ENCODE measurements around the gene ZSWIM5.

Gene ZSWIM5

DNA sequence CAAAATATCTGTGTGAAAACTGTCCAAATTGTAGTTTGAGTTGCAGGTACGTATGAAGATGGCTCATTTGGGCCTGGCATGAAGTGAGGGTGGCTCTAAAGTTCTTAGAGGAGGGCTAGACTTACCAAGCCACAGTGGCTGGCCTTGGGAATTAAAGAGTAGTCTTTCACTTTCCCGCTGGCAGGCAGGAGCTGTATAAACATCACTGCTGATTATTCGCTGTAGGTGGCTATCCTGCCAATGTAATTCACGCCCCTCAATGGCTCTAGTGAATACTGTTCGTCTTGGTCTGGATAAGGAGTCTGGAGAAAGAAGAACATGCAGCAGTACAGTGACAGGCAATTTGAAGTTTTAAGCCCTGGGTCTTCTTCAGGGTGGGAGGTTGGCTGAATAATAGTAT lies 163.3 kb downstream of the ZSWIM5 start:
- Mint-ChIP-seq H3K27ac (no peak overlapping the region), H3K9me3 (no peaks in the 10 kb centered on the region), H3K27me3 (no peaks in the 10 kb centered on the region), H3K4me1 (peaks cover 5% of the 10 kb centered on the region), H3K4me3 (no peak overlapping the region)
- DNase-seq (no peak), ATAC-seq (no peak)

DNA sequence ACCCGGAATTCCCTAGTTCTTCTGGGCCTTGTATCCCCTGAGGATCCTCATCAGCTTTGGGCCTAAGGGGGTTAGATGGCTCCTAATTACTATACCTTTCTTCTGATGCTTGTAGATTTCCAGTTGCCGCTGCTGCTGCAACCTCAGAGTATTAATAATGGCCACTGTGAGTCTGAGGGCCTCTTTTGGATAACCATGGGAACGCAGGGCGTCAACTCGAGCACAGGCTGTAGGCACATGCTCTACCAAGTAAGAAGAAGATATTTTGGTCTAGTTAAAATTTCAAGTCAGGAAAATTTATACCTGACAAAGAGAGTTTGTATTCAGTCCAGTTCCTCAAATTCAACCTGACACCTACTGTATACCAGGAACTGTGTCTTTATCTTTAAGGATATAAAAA lies 166.1 kb downstream of the ZSWIM5 start:
- DNase-seq (no peak), ATAC-seq (no peak)
- Mint-ChIP-seq H3K27me3 (no peaks in the 10 kb centered on the region), H3K4me3 (no peak overlapping the region), H3K9me3 (no peaks in the 10 kb centered on the region), H3K4me1 (peaks cover 15% of the 10 kb centered on the region), H3K27ac (no peak overlapping the region)

DNA sequence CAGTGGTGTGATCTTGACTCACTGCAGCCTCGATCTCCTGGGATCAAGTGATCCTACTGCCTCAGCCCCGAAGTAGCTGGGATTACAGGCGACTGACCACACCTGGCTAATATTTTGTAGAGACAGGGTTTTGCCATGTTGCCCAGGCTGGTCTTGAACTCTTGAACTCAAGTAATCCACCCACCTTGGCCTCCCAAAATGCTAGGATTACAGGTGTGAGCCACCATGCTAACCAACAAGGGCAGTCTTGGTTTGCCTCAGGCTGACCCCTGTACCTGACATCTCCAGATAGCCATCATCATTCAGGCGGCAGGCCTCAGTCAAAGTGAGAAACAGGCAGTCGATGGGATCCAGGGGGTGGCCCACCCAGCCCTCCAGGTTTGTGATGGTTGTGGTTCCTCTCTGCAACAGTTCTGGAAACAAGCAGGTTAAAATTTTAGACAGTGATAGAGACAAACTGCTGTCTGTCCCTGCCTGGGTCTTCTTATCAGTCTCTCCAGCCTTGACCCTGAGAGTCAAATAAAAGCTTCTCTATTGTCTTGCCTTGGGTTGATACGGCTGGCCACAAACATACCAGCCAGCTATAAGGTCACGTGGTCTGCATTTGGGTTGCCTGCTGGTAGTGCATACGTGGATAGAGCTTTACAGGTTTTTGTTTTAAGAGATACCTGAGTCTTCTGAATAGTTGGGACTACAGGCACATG lies 167.6 kb downstream of the ZSWIM5 start:
- peaks cover 21% of the 10 kb centered on the region for H3K4me1 Mint-ChIP-seq
- no peak for DNase-seq
- ATAC-seq: no peak
- H3K9me3 Mint-ChIP-seq: no peaks in the 10 kb centered on the region
- H3K27me3 Mint-ChIP-seq: no peaks in the 10 kb centered on the region
- no peak overlapping the region for H3K4me3 Mint-ChIP-seq
- H3K27ac Mint-ChIP-seq: no peak overlapping the region

GRCh38 chr1:45038240-45038639 lies 168.2 kb downstream of the ZSWIM5 start:
- Mint-ChIP-seq H3K4me3 (no peak overlapping the region), H3K9me3 (no peaks in the 10 kb centered on the region), H3K4me1 (peaks cover 26% of the 10 kb centered on the region), H3K27me3 (no peaks in the 10 kb centered on the region), H3K27ac (no peak overlapping the region)
- ATAC-seq (no peak), DNase-seq (no peak)

DNA sequence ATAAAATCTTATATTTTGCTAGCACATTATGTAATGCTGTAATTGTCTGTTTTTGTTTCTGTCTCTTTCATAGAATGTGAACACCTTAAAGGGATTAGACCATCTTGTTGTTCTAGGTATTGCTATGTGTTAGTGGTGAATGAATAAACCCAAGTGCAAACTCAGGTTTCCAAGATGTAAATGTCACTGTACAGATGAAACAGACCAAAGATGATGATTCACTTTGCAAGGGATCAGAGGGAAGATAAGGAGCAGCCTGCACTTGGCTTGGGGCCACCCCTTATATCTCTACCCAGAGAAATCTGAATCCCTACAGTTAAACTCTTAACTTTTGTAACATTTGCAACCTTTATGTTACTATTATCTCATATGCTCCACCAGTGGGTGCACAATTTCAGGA lies 168.9 kb downstream of the ZSWIM5 start:
- H3K27me3 Mint-ChIP-seq: no peaks in the 10 kb centered on the region

GRCh38 chr1:45035631-45036301 lies 170.6 kb downstream of the ZSWIM5 start:
- ATAC-seq: no peak
- Mint-ChIP-seq H3K27me3 (no peaks in the 10 kb centered on the region), H3K9me3 (no peaks in the 10 kb centered on the region), H3K27ac (no peak overlapping the region), H3K4me3 (no peak overlapping the region), H3K4me1 (peaks cover 30% of the 10 kb centered on the region)
- DNase-seq: no peak

More for the DNA sequence above, 168.9 kb downstream of the ZSWIM5 start:
- Mint-ChIP-seq H3K4me1 (peaks cover 30% of the 10 kb centered on the region), H3K9me3 (no peaks in the 10 kb centered on the region), H3K4me3 (no peak overlapping the region), H3K27ac (peak overlapping the region in 1 of 2 donors; percentile 65)
- DNase-seq (no peak), ATAC-seq (peak; percentile 82)

DNA sequence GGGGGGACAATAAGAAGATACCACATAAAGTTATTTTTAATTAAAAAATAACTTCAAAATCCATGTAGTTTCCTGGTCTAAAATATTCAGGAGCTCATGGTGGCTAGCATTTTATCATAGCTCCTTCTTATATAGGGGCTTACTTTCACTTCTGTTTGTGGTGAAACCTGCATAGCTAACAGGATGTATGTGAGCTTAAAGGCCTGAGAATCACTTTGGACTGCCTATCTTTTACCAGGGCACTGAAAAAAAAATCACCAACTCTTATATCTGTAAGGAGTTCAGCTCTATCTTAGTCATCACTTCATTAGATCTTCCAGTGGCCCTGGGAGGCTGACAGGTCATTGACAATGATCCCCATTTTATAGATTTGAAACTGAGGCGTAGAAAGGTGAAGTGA lies 173.0 kb downstream of the ZSWIM5 start:
- H3K9me3 Mint-ChIP-seq: no peaks in the 10 kb centered on the region
- ATAC-seq (peak; percentile 66), DNase-seq (no peak)
- H3K27me3 Mint-ChIP-seq: no peaks in the 10 kb centered on the region
- peak overlapping the region in 1 of 2 donors; percentile 5 for H3K27ac Mint-ChIP-seq
- H3K4me3 Mint-ChIP-seq: no peak overlapping the region
- H3K4me1 Mint-ChIP-seq: peaks cover 28% of the 10 kb centered on the region

DNA sequence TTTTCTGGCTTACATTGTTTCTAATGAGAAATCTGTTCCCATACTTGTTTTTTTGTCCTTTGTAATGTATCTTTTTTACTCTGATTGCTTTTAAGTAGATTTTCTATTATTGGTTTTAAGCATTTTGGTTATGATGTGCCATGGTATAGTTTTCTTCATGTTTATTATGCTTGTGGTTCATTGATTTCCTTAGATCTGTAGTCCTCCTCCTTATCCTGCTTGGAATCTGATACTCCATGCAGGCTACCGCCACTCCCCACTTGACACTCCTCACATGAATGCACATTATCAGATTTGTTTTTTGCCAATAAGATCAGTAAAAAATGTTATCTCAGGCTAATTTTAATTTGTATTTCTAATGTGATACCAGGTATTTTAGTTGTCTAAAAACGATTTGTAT lies 173.6 kb downstream of the ZSWIM5 start:
- DNase-seq: no peak
- Mint-ChIP-seq H3K27ac (no peak overlapping the region), H3K4me1 (peaks cover 27% of the 10 kb centered on the region), H3K4me3 (no peak overlapping the region), H3K9me3 (no peaks in the 10 kb centered on the region), H3K27me3 (no peaks in the 10 kb centered on the region)
- no peak for ATAC-seq

GRCh38 chr1:45026446-45026845 lies 180.0 kb downstream of the ZSWIM5 start:
- DNase-seq (no peak), ATAC-seq (peak; percentile 52)
- Mint-ChIP-seq H3K4me1 (peaks cover 21% of the 10 kb centered on the region), H3K27me3 (no peaks in the 10 kb centered on the region), H3K9me3 (no peaks in the 10 kb centered on the region), H3K27ac (no peak overlapping the region), H3K4me3 (no peak overlapping the region)

DNA sequence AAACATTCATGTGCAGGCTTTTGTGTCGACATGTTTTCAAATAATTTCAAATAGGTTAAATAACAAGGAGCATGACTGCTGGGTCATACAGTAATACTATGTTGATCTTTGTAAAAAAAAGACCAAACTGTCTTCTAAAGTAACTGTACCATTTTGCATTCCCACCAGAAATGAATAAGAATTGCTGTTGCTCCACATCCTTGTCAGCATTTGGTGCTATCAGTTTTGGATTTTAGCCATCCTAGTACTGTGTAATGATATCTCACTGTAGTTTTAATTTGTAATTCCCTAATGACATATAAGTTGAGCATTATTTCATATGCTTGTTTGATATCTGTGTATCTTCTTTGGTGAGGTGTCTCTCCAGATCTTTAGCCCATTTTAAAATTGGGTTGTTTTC lies 182.7 kb downstream of the ZSWIM5 start:
- H3K9me3 Mint-ChIP-seq: no peaks in the 10 kb centered on the region
- no peak for ATAC-seq
- no peak overlapping the region for H3K27ac Mint-ChIP-seq
- no peak overlapping the region for H3K4me3 Mint-ChIP-seq
- no peaks in the 10 kb centered on the region for H3K27me3 Mint-ChIP-seq
- H3K4me1 Mint-ChIP-seq: peaks cover 25% of the 10 kb centered on the region
- DNase-seq: no peak

DNA sequence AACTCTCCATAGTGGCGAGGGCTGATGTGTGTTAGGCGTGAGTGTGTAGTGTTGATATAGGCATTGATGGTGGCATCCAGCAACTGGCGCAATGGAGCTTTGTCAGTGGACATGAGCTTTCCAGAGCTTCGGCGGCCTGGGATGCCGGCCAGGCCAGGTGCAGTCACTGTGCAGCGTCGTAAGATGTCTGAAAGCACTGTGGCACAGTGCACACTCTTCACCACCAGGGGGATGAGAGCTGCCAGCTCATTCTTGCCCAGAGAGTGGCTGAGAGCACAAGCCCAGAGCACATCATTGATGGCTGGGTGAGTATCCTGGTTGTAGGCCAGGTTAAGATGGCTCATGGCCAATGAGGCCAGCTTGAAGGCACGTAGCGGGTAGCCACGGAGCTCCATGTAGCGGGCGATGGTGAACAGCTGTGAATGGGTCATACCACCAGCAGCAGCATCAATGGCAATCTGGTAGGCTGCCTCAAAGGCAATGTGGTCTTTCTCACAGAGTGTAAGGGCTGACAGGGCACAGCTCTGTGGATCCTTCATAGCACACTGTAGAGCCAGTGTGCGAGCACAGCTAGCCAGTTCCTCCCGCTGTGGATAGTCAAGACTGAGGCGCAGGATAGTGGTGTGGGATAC lies 187.7 kb downstream of the ZSWIM5 start:
- Mint-ChIP-seq H3K4me1 (peaks cover 19% of the 10 kb centered on the region), H3K27ac (peak overlapping the region in 1 of 2 donors; percentile 29), H3K9me3 (no peaks in the 10 kb centered on the region), H3K27me3 (no peaks in the 10 kb centered on the region), H3K4me3 (no peak overlapping the region)
- DNase-seq (peak; percentile 55 to 70), ATAC-seq (peak; percentile 92)

DNA sequence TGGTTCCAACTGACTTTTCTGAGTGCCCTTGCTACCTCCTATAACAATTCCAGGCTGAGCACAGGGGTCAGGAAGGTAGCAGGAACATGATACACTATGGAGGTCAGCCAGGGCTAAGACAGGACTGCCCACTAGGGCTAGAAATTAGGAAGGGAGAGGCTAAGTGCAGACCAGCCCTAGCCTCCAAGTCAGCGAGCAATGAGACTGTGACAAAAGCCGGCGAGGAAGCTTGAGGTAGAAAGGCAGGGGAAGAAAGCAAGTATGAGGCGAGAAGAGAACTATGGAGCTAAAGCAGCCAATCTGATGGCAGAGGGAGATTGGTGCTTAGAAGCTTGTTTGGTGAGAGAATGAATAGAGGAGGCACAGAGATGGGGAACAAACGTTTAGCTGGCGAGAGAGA lies 189.6 kb downstream of the ZSWIM5 start:
- Mint-ChIP-seq H3K27ac (no peak overlapping the region), H3K27me3 (no peaks in the 10 kb centered on the region), H3K4me3 (no peak overlapping the region), H3K4me1 (peaks cover 32% of the 10 kb centered on the region), H3K9me3 (no peaks in the 10 kb centered on the region)
- no peak for DNase-seq
- no peak for ATAC-seq

GRCh38 chr1:45016090-45016697 lies 190.2 kb downstream of the ZSWIM5 start:
- Mint-ChIP-seq H3K27me3 (no peaks in the 10 kb centered on the region), H3K4me3 (no peak overlapping the region), H3K4me1 (peaks cover 37% of the 10 kb centered on the region), H3K9me3 (no peaks in the 10 kb centered on the region), H3K27ac (no peak overlapping the region)
- DNase-seq (no peak), ATAC-seq (no peak)

GRCh38 chr1:45015683-45016082 lies 190.7 kb downstream of the ZSWIM5 start:
- DNase-seq (no peak), ATAC-seq (no peak)
- H3K4me1 Mint-ChIP-seq: peaks cover 37% of the 10 kb centered on the region
- H3K4me3 Mint-ChIP-seq: no peak overlapping the region
- no peaks in the 10 kb centered on the region for H3K27me3 Mint-ChIP-seq
- H3K9me3 Mint-ChIP-seq: no peaks in the 10 kb centered on the region
- H3K27ac Mint-ChIP-seq: no peak overlapping the region

DNA sequence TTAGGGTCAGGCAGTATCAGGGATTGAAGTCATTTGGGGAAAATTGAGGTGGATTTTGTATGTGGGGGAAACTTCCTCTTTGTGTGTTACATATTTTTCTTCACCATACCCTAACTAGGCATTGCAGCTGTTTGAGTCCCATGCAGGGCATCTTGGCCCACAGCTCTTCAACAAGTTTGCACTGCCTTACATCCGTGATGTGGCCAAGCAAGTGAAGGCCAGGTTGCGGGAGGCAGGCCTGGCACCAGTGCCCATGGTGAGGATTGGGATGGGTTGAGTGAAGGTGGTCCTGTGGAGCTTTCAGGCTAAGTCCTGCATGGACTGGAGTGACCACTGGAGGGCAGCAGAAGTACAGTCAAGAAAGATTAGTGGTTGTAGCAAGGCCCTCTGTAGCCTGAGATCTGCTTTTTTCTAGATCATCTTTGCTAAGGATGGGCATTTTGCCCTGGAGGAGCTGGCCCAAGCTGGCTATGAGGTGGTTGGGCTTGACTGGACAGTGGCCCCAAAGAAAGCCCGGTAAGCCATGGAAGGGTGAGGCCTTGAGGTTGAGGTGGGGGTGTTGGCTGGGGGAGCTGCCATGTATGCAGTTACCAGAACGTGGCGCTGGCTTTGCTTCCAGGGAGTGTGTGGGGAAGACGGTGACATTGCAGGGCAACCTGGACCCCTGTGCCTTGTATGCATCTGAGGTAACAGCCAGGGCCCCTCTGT lies 191.9 kb downstream of the ZSWIM5 start:
- ATAC-seq: no peak
- Mint-ChIP-seq H3K9me3 (no peaks in the 10 kb centered on the region), H3K27me3 (no peaks in the 10 kb centered on the region), H3K4me1 (peaks cover 48% of the 10 kb centered on the region), H3K27ac (no peak overlapping the region), H3K4me3 (peak overlapping the region; percentile 50 to 95)
- peak; percentile 79 to 81 for DNase-seq
